CD4-positive, CD25-positive, alpha-beta regulatory T cell (primary cell): ENCODE data around the gene VPS45. TPM values are rescaled to one million over a fixed set of nuclear protein-coding genes. Genes with fewer than 3 reads are reported as not detected.

Experiments
- ATAC-seq, 2 donors: fragments of 150-1000 bp; cut with Tn5 transposase; one replicate each; pipeline ENCODE4 v1.10.0; 2021; ENCODE audit warnings: low read depth in 2 of 2, moderate number of reproducible peaks in 2 of 2, moderate library complexity in 1 of 2
- DNase-seq, 3 donors: peaks; one replicate each; pipeline versions ENCODE4 v3.0.0 to v3.0.0-alpha.2; 2012 to 2022; ENCODE audit warnings: mixed read lengths in 1 of 3
- H3K27ac ChIP-seq: one replicate; pipeline ENCODE4 v1.7.0; 2013; ENCODE audit warnings: mild to moderate bottlenecking, low read length; ENCODE audit not compliant: insufficient read depth, poor library complexity, severe bottlenecking
- H3K27me3 ChIP-seq: one replicate; pipeline ENCODE4 v1.7.0; 2013; ENCODE audit warnings: low read length; ENCODE audit not compliant: control insufficient read depth, insufficient read depth
- H3K36me3 ChIP-seq: one replicate; pipeline ENCODE4 v1.7.0; 2013; ENCODE audit warnings: mild to moderate bottlenecking, low read length, moderate library complexity; ENCODE audit not compliant: control insufficient read depth, insufficient read depth
- H3K4me1 ChIP-seq: 2 replicates; pipeline ENCODE4 v1.7.0; 2013; ENCODE audit warnings: mild to moderate bottlenecking, low read length; ENCODE audit not compliant: insufficient read depth, control insufficient read depth, poor library complexity, severe bottlenecking
- H3K4me3 ChIP-seq: one replicate; pipeline ENCODE4 v1.7.0; 2013; ENCODE audit warnings: low read depth, mild to moderate bottlenecking, low read length, moderate library complexity
- H3K9me3 ChIP-seq, 2 experiments: 1 replicate in 1 of 2; 2 replicates in 1 of 2; pipeline ENCODE4 v1.7.0; 2013; ENCODE audit warnings: low read length in 2 of 2, mild to moderate bottlenecking in 1 of 2, moderate library complexity in 1 of 2; ENCODE audit not compliant: control insufficient read depth in 2 of 2
- H3K27ac Mint-ChIP-seq, 3 donors: one replicate each; pipeline ENCODE4 v1.8.0; 2020 to 2022; ENCODE audit warnings: mild to moderate bottlenecking in 3 of 3, mixed read lengths in 3 of 3, moderate library complexity in 2 of 3
- H3K27me3 Mint-ChIP-seq: one replicate; pipeline ENCODE4 v1.8.0; 2022; ENCODE audit warnings: mild to moderate bottlenecking, mixed read lengths
- H3K36me3 Mint-ChIP-seq: one replicate; pipeline ENCODE4 v1.8.0; 2020; ENCODE audit warnings: mixed read lengths
- H3K4me1 Mint-ChIP-seq, 4 donors: one replicate each; pipeline ENCODE4 v1.8.0; 2020 to 2022; ENCODE audit warnings: mixed read lengths in 4 of 4, mild to moderate bottlenecking in 1 of 4
- H3K4me3 Mint-ChIP-seq, 4 donors: one replicate each; pipeline ENCODE4 v1.8.0; 2020 to 2022; ENCODE audit warnings: mild to moderate bottlenecking in 4 of 4, mixed read lengths in 4 of 4, moderate library complexity in 3 of 4
- H3K9me3 Mint-ChIP-seq, 7 donors: one replicate each; pipeline ENCODE4 v1.8.0; 2020 to 2022; ENCODE audit warnings: mixed read lengths in 7 of 7, mild to moderate bottlenecking in 3 of 7, moderate library complexity in 2 of 7
- polyA plus RNA-seq, 4 donors: library from polyadenylated mRNA; unstranded; fragments of 300-500 nt; fragmentation: Illumina TruSeq; gene quantifications; one replicate each; pipeline ENCODE4 v1.2.3, GENCODE V29; 2021
- total RNA-seq: library from RNA; stranded (reverse); gene quantifications from one replicate; pipeline ENCODE4 v1.2.3, GENCODE V29; 2022

The VPS45 gene
- total and polyA plus RNA-seq, 5 donors from 2014 or later: 23.4 to 27.8 (median 26.3) TPM

DNA sequence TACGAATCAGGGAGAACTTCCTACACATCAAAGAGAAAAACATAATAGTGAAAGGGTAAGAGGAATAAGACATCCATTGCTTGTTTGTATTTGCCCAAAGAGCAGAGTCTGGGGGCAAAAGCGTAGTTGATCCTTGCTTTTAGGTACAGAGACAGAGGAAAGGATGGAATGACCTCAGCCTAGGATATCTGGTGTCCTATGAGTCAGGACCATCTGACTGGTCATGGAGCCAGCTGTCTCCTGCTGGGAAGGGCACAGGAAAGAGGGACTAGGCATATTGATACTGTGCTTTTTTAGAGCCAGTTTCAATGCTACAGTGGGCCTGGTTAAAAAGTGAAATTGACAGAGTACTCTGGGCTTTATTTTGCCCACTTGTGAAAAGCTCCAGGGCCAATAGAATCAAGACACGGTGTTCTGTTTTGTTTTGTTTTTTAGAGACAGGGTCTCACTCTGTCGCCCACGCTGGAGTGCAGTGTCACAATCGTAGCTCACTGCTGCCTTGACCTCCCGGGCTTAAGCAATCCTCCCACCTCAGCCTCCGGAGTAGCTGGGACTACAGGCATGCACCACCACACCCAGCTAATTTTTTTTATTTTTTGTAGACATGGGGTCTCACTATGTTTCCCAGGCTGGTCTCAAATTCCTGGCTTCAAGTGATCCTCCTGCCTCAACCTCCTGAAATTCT is 85.3 kb downstream of the VPS45 start:
- H3K4me1 ChIP-seq: peaks cover 39% of the 10 kb centered on the region
- H3K27me3 ChIP-seq: no peaks in the 10 kb centered on the region
- H3K27ac Mint-ChIP-seq: peak overlapping the region; percentile 63 to 95 (median 89)
- peak overlapping the region; percentile 63 to 95 (median 70) for H3K4me3 Mint-ChIP-seq
- peak overlapping the region; percentile 0 for H3K4me3 ChIP-seq
- peak overlapping the region; percentile 81 for H3K27ac ChIP-seq
- DNase-seq (no peak), ATAC-seq (no peak)
- H3K27me3 Mint-ChIP-seq: no peaks in the 10 kb centered on the region
- no peaks in the 10 kb centered on the region for H3K9me3 ChIP-seq
- H3K9me3 Mint-ChIP-seq: no peaks in the 10 kb centered on the region
- peaks cover 25 to 57% (median 46%) of the 10 kb centered on the region in 4 donors for H3K4me1 Mint-ChIP-seq
- H3K36me3 ChIP-seq: peaks cover 46% of the 10 kb centered on the region
- H3K36me3 Mint-ChIP-seq: peaks cover 47% of the 10 kb centered on the region

DNA sequence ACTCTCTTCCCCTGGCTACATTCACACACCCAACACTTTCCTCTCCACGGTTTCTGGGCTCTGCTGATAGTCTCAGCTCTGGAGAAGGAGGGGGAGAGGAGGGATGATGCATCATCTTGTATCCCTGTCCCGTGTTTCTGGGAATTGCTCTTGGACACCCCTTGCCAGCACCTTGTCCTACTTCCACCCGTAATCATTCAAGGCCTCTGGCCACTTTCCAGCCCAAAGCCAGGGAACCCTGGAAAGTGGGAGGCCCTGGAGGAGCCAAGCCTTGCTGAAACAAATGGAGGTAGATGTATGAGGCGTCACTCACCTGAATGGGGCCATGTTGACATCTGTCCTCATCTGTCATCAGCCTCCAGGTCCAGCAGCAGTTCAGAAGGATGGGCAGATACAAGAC is 86.6 kb downstream of the VPS45 start:
- DNase-seq (no peak), ATAC-seq (no peak)
- H3K4me1 ChIP-seq: peaks cover 35% of the 10 kb centered on the region
- Mint-ChIP-seq H3K36me3 (peaks cover 51% of the 10 kb centered on the region), H3K27me3 (no peaks in the 10 kb centered on the region), H3K9me3 (no peaks in the 10 kb centered on the region), H3K4me1 (peaks cover 18 to 52% (median 42%) of the 10 kb centered on the region in 4 donors), H3K27ac (peak overlapping the region; percentile 63 to 95 (median 89)), H3K4me3 (peak overlapping the region in 1 of 4 donors; percentile 68)
- peak overlapping the region; percentile 28 for H3K27ac ChIP-seq
- no peaks in the 10 kb centered on the region for H3K27me3 ChIP-seq
- H3K4me3 ChIP-seq: no peak overlapping the region
- peaks cover 58% of the 10 kb centered on the region for H3K36me3 ChIP-seq
- H3K9me3 ChIP-seq: no peaks in the 10 kb centered on the region

DNA sequence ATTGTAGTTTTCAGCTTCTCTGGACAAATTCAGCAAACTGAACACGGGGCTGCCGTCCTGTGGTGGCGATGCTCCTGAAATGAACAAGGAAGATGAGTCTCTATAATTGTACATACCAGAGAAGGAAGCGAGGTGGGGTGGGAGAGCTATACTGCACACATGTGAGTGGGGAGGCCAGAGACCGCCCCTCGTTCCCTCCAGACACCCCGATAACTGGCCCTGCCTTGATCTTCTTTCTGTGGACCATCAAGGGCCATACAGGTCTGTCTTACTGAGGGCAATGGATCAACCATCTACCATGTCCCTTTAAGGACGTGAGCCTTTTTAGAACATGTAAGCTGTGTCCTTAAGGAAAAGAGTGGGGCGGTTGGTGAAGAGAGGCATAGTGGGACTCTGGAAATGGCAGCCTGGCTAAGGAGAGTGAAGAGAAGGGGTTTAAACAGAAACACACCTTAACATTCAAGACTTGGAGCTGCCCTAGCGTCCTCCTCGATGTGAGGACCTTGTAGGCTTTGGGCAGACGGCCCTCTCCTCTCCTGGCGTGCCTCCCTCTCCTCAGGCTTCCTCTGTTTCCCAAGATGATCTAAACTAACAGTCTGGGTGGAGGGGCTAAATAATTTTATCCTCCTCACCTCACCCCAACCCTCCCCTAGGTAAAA is 88.0 kb downstream of the VPS45 start:
- H3K27me3 Mint-ChIP-seq: no peaks in the 10 kb centered on the region

DNA sequence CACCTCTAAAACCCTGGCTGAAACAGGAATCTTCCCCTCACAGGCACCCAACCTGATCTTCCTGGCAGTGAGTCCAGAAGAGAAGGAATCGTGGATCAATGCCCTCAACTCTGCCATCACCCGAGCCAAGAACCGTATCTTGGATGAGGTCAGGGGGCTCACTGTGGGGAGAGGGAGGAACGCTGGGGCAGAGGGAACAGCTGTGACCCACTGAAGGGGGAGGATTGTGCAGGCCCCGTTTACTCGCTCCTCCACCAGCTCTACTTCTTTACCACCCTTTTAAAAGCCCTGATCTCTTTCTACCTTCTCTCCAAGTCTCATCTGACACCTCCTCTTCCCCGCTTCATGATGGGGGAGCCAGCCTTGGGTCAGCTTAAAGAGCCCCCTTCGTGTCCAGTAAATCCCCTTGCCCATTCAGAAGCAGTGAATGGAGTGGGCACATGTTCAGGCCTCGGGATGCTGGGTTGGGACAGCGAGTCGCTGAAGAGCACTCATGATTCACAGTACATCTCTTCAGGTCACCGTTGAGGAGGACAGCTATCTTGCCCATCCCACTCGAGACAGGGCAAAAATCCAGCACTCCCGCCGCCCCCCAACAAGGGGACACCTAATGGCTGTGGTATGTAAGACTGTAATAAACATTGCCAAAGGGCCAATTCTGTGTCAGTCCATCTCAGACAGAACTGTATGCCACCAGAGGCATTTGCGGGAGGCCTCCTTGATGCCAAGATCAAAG is 89.5 kb downstream of the VPS45 start:
- peak overlapping the region in 1 of 4 donors; percentile 77 for H3K4me3 Mint-ChIP-seq

More for the DNA sequence above, 88.0 kb downstream of the VPS45 start:
- H3K27ac ChIP-seq: no peak overlapping the region
- ATAC-seq (no peak), DNase-seq (no peak)
- H3K36me3 Mint-ChIP-seq: peaks cover 52% of the 10 kb centered on the region
- H3K36me3 ChIP-seq: peaks cover 66% of the 10 kb centered on the region
- peaks cover 17 to 61% (median 42%) of the 10 kb centered on the region in 4 donors for H3K4me1 Mint-ChIP-seq
- peak overlapping the region; percentile 12 to 47 (median 28) for H3K27ac Mint-ChIP-seq
- H3K4me3 ChIP-seq: no peak overlapping the region
- no peaks in the 10 kb centered on the region for H3K27me3 ChIP-seq
- peaks cover 34% of the 10 kb centered on the region for H3K4me1 ChIP-seq
- no peaks in the 10 kb centered on the region for H3K9me3 ChIP-seq
- H3K9me3 Mint-ChIP-seq: no peaks in the 10 kb centered on the region
- peak overlapping the region in 2 of 4 donors; percentile 16 to 32 for H3K4me3 Mint-ChIP-seq

DNA sequence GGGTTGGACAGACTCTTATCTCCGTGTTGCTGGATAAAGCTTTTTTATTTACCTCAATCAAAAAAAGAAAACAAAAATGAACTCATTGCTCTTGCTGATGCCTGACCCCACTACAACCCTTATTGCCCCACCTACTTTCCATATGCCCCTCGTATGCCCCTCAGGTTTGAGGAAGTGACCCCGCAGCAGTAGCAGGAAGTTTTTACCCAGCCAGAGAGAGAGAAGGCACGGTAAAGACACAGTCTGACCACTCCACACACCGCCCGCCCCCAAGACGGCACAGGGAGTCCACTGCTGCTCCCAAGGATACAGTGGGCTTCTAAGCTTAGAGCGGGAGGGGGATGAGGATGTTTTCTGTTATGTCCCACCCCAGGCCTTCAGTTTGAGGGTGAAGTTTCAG is 92.0 kb downstream of the VPS45 start:
- Mint-ChIP-seq H3K27ac (peak overlapping the region in 2 of 3 donors; percentile 44 to 59), H3K4me1 (peaks cover 13 to 55% (median 27%) of the 10 kb centered on the region in 4 donors), H3K9me3 (no peaks in the 10 kb centered on the region), H3K4me3 (no peak overlapping the region), H3K36me3 (peaks cover 36% of the 10 kb centered on the region), H3K27me3 (no peaks in the 10 kb centered on the region)
- no peak for ATAC-seq
- no peaks in the 10 kb centered on the region for H3K27me3 ChIP-seq
- H3K4me3 ChIP-seq: no peak overlapping the region
- H3K27ac ChIP-seq: peak overlapping the region; percentile 0
- DNase-seq: no peak
- H3K36me3 ChIP-seq: peaks cover 53% of the 10 kb centered on the region
- H3K4me1 ChIP-seq: peaks cover 5% of the 10 kb centered on the region
- H3K9me3 ChIP-seq: no peaks in the 10 kb centered on the region

More for the DNA sequence above, 89.5 kb downstream of the VPS45 start:
- H3K4me3 ChIP-seq: no peak overlapping the region
- peaks cover 19% of the 10 kb centered on the region for H3K4me1 ChIP-seq
- no peaks in the 10 kb centered on the region for H3K9me3 ChIP-seq
- no peaks in the 10 kb centered on the region for H3K27me3 Mint-ChIP-seq
- H3K27ac ChIP-seq: no peak overlapping the region
- peaks cover 66% of the 10 kb centered on the region for H3K36me3 ChIP-seq
- DNase-seq: no peak
- peak overlapping the region in 2 of 3 donors; percentile 57 to 78 for H3K27ac Mint-ChIP-seq
- no peak for ATAC-seq
- H3K9me3 Mint-ChIP-seq: no peaks in the 10 kb centered on the region
- peaks cover 20 to 64% (median 39%) of the 10 kb centered on the region in 4 donors for H3K4me1 Mint-ChIP-seq
- H3K36me3 Mint-ChIP-seq: peaks cover 52% of the 10 kb centered on the region
- H3K27me3 ChIP-seq: no peaks in the 10 kb centered on the region

DNA sequence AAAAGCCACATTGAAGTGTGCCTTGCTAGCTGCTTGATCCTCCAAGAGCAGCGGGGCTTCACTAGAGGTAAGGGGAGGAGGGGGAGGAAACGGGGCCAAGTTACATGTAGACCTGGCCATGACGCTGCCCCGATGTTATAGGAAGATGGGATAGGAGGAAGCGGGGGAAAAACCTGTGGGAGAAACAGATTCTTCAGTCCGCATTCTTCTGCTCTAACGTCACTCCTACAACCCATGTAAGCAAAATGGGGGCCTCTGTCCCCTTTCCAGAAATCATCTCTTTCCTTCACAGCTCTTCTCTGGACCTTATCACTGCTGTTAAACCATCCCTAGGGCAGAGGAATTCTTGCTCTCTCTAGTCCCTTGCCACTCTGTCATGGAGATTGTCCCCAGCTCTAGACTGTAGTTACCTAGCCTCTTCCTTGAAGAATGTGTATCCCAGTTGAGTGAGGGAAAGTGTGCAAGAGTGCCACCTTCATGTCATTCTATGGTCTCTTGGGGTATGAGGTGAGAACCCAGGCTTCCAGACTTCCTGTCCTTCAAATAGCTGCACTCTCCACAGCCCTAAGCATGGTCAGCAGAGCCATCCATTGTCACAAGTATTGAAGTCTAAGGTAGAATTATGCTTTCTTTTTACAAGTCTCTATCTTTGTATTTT is 93.5 kb downstream of the VPS45 start:
- Histone ChIP-seq H3K27me3 (no peaks in the 10 kb centered on the region), H3K4me3 (no peak overlapping the region), H3K27ac (no peak overlapping the region), H3K36me3 (peaks cover 39% of the 10 kb centered on the region), H3K9me3 (no peaks in the 10 kb centered on the region), H3K4me1 (peaks cover 5% of the 10 kb centered on the region)
- peaks cover 22% of the 10 kb centered on the region for H3K36me3 Mint-ChIP-seq
- no peak overlapping the region for H3K4me3 Mint-ChIP-seq
- H3K27ac Mint-ChIP-seq: peak overlapping the region; percentile 36 to 76 (median 65)
- no peaks in the 10 kb centered on the region for H3K27me3 Mint-ChIP-seq
- ATAC-seq (no peak), DNase-seq (no peak)
- no peaks in the 10 kb centered on the region for H3K9me3 Mint-ChIP-seq
- H3K4me1 Mint-ChIP-seq: peaks cover 13 to 55% (median 20%) of the 10 kb centered on the region in 4 donors
